ENCODE data around the gene SV2A. TPM values are rescaled to one million over a fixed set of nuclear protein-coding genes. Genes with fewer than 3 reads are reported as not detected.

SV2A gene, protein sequence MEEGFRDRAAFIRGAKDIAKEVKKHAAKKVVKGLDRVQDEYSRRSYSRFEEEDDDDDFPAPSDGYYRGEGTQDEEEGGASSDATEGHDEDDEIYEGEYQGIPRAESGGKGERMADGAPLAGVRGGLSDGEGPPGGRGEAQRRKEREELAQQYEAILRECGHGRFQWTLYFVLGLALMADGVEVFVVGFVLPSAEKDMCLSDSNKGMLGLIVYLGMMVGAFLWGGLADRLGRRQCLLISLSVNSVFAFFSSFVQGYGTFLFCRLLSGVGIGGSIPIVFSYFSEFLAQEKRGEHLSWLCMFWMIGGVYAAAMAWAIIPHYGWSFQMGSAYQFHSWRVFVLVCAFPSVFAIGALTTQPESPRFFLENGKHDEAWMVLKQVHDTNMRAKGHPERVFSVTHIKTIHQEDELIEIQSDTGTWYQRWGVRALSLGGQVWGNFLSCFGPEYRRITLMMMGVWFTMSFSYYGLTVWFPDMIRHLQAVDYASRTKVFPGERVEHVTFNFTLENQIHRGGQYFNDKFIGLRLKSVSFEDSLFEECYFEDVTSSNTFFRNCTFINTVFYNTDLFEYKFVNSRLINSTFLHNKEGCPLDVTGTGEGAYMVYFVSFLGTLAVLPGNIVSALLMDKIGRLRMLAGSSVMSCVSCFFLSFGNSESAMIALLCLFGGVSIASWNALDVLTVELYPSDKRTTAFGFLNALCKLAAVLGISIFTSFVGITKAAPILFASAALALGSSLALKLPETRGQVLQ
- total RNA-seq (0.07 and 0.10 TPM in 2 replicates), polyA plus RNA-seq (0.23 and 0.24 TPM in 2 replicates), polyA minus RNA-seq (0.21 and 0.26 TPM in 2 replicates)
- total RNA-seq (2013), result 0.07 TPM

GRCh38 chr1:149917571-149918144 lies at the start of gene SV2A:
Gene SV2A, minus strand, starts transcription at chr1:149917844. Its CDS starts 4,004 bp downstream, at chr1:149913840.
- no peak for TF ChIP-seq CTCF (IDR thresholded peaks at IDR 0.05)
- peak; percentile 48 for TF ChIP-seq EZH2 (IDR thresholded peaks at IDR 0.05; ENCODE audit: borderline replicate concordance, insufficient read depth, low read depth, low read length, poor library complexity, severe bottlenecking)
- no peaks in the 10 kb centered on the region for H4K20me1 ChIP-seq (ENCODE audit: control insufficient read depth, insufficient read depth, low read length, poor library complexity, severe bottlenecking)
- peak within 1 kb of the TSS; percentile 73 for H3K4me2 ChIP-seq (replicated peaks; ENCODE audit: low read depth, low read length, poor library complexity, severe bottlenecking)
- Mint-ChIP-seq H3K27ac (no peak within 1 kb of the TSS), H3K4me1 (peaks cover 28% of the 10 kb centered on the region), H3K4me3 (peak within 1 kb of the TSS; percentile 75), H3K9me3 (ENCODE audit: insufficient read depth) (no peaks in the 10 kb centered on the region), H3K27me3 (peaks cover 25% of the 10 kb centered on the region)
- ATAC-seq (ENCODE audit: low read depth) (no peak), DNase-seq (peak; percentile 36)
- 0% methylated on average over 3 of the region's 24 CpGs for WGBS (ENCODE audit: insufficient coverage)
- CTCF ChIA-PET, result no interaction called here
- H3K27me3 ChIP-seq (replicated peaks in 1 of 4; ENCODE audit: control extremely low read depth in 1 of 4, control insufficient read depth in 3 of 4, insufficient read depth in 4 of 4, low read length in 3 of 4), result peaks cover 0 to 29% (median 16%) of the 10 kb centered on the region in 4 experiments
- H3K27ac ChIP-seq (ENCODE audit: low read length in 2 of 2), result no peak within 1 kb of the TSS
- peak within 1 kb of the TSS; percentile 53 for H3K9ac ChIP-seq (ENCODE audit: low read length)
- intact Hi-C loops (cut with micrococcal nuclease), result no loop called here
- peak within 1 kb of the TSS in 4 of 5 experiments; percentile 20 to 50 (median 42) for H3K4me3 ChIP-seq (ENCODE audit: control extremely low read depth in 1 of 5, extremely low read depth in 1 of 5, insufficient read depth in 1 of 5, low read depth in 2 of 5, low read length in 4 of 5)
- no peaks in the 10 kb centered on the region for H3K9me3 ChIP-seq (ENCODE audit: control extremely low read depth in 1 of 3, control insufficient read depth in 2 of 3, insufficient read depth in 1 of 3, low read length in 2 of 3)
- peaks cover 0 to 6% of the 10 kb centered on the region in 2 experiments for H3K36me3 ChIP-seq (replicated peaks in 1 of 2; ENCODE audit: control extremely low read depth in 1 of 2, control insufficient read depth in 1 of 2, extremely low read depth in 1 of 2, insufficient read depth in 2 of 2, low read length in 1 of 2)
- H3K4me1 ChIP-seq (ENCODE audit: control insufficient read depth in 2 of 2, insufficient read depth in 2 of 2, low read length in 2 of 2), result peaks cover 23 to 25% of the 10 kb centered on the region in 2 donors
- peak within 1 kb of the TSS; percentile 64 for H2AFZ ChIP-seq (ENCODE audit: insufficient read depth, low read depth, low read length, poor library complexity, severe bottlenecking)
- POLR2A ChIA-PET, result no interaction called here
- H3K79me2 ChIP-seq (ENCODE audit: control insufficient read depth, insufficient read depth, low read length), result no peaks in the 10 kb centered on the region

Measured in B cell (primary cell).